MCF 10A (cell line): ENCODE data around the gene GIPC2. TPM values are rescaled to one million over a fixed set of nuclear protein-coding genes. Genes with fewer than 3 reads are reported as not detected.

Source experiments
- BruUV-seq: library from RNA; stranded (reverse); fragments of 400-500 nt; replicated peaks from 2 replicates; lab custom pipeline; 2021; lab: Mats Ljungman, UMichigan
- CTCF ChIA-PET: fragments of 300-600 bp; sonication (Branson Sonifier 250); formaldehyde crosslinking; extraction: SDS; loops from one replicate; lab custom pipeline; 2021; ENCODE audit warnings: antibody characterized with exemption, inconsistent platforms; lab: Yijun Ruan, JAX
- POLR2A ChIA-PET: fragments of 300-600, 350-650 bp; sonication (Branson Sonifier 250); formaldehyde crosslinking; extraction: SDS; loops from one replicate; lab custom pipeline; 2020; ENCODE audit warnings: antibody characterized with exemption, inconsistent platforms; lab: Yijun Ruan, JAX
- DNase-seq: peaks from one replicate; pipeline ENCODE4 v3.0.0-alpha.2; 2018; ENCODE audit not compliant: unreplicated experiment
- H3K27ac Mint-ChIP-seq: one replicate; pipeline ENCODE4 v1.8.0; 2022; ENCODE audit warnings: mild to moderate bottlenecking, low read depth, mixed read lengths; ENCODE audit not compliant: unreplicated experiment
- H3K27me3 Mint-ChIP-seq: one replicate; pipeline ENCODE4 v1.8.0; 2022; ENCODE audit warnings: mixed read lengths; ENCODE audit not compliant: insufficient read depth, unreplicated experiment
- H3K36me3 Mint-ChIP-seq: one replicate; pipeline ENCODE4 v1.8.0; 2022; ENCODE audit warnings: mild to moderate bottlenecking, moderate library complexity, mixed read lengths; ENCODE audit not compliant: insufficient read depth, unreplicated experiment
- H3K4me1 Mint-ChIP-seq: one replicate; pipeline ENCODE4 v1.8.0; 2022; ENCODE audit warnings: mixed read lengths; ENCODE audit not compliant: insufficient read depth, unreplicated experiment
- H3K4me3 Mint-ChIP-seq: one replicate; pipeline ENCODE4 v1.8.0; 2022; ENCODE audit warnings: mild to moderate bottlenecking, moderate library complexity, mixed read lengths; ENCODE audit not compliant: unreplicated experiment
- H3K9me3 Mint-ChIP-seq: one replicate; pipeline ENCODE4 v1.8.0; 2022; ENCODE audit warnings: mixed read lengths; ENCODE audit not compliant: unreplicated experiment
- intact Hi-C: fragments of 100-400 bp; cut with micrococcal nuclease; formaldehyde crosslinking; loops from 2 replicates; pipeline ENCODE4 v1.14.1; 2022
- total RNA-seq: library from RNA; stranded (reverse); gene quantifications from 2 replicates; pipeline ENCODE4 v1.2.3, GENCODE V29; 2022
- TF ChIP-seq, protein P1 (sequence below): fragments of 200-600 bp; IDR thresholded peaks from one replicate; pipeline ENCODE4 v1.8.0; 2022; ENCODE audit warnings: antibody characterized with exemption, mild to moderate bottlenecking; ENCODE audit not compliant: unreplicated experiment

The GIPC2 gene
- total RNA-seq, 1 experiment from 2014 or later: 0.07 TPM

DNA sequence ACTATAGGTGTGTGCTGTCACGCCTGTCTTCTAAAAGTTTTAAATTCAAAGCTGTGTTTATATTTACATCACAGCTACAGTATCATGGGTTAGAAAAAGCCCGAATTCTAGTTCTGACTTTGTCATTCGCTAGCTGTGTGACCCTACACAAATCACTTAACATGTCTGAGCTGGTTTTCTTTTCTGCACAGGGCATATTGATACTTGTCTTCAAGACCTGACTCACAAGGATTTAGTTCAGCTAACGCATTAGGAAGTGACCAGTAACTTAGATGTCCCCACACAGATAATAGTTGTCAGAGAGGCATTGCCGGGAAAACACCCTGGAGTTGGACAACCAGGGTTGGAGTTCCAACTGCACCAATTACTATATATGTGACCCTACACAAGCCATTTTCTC lies 25.9 kb downstream of the GIPC2 start:
- H3K4me3 Mint-ChIP-seq: no peak overlapping the region
- no peaks in the 10 kb centered on the region for H3K27me3 Mint-ChIP-seq
- ChIA-PET POLR2A (interaction anchor here (1.7 to 2.8 kb wide), 4 partner anchors 14 to 67 kb away, joined by 4 to 13 read pairs (median 10); partner anchors contain the start of gene DNAJB4), CTCF (interaction anchor here (0.5 to 1.7 kb wide), 4 partner anchors 38 to 71 kb away, joined by 3 to 6 read pairs (median 4); partner anchors contain the start of gene DNAJB4)
- H3K4me1 Mint-ChIP-seq: peaks cover 14% of the 10 kb centered on the region
- DNase-seq: no peak
- intact Hi-C loops: no loop called here
- no TSS peak for BruUV-seq
- no peaks in the 10 kb centered on the region for H3K9me3 Mint-ChIP-seq
- TF ChIP-seq, protein P1, sequence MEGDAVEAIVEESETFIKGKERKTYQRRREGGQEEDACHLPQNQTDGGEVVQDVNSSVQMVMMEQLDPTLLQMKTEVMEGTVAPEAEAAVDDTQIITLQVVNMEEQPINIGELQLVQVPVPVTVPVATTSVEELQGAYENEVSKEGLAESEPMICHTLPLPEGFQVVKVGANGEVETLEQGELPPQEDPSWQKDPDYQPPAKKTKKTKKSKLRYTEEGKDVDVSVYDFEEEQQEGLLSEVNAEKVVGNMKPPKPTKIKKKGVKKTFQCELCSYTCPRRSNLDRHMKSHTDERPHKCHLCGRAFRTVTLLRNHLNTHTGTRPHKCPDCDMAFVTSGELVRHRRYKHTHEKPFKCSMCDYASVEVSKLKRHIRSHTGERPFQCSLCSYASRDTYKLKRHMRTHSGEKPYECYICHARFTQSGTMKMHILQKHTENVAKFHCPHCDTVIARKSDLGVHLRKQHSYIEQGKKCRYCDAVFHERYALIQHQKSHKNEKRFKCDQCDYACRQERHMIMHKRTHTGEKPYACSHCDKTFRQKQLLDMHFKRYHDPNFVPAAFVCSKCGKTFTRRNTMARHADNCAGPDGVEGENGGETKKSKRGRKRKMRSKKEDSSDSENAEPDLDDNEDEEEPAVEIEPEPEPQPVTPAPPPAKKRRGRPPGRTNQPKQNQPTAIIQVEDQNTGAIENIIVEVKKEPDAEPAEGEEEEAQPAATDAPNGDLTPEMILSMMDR: no peak
- H3K27ac Mint-ChIP-seq: no peak overlapping the region
- H3K36me3 Mint-ChIP-seq: no peaks in the 10 kb centered on the region

DNA sequence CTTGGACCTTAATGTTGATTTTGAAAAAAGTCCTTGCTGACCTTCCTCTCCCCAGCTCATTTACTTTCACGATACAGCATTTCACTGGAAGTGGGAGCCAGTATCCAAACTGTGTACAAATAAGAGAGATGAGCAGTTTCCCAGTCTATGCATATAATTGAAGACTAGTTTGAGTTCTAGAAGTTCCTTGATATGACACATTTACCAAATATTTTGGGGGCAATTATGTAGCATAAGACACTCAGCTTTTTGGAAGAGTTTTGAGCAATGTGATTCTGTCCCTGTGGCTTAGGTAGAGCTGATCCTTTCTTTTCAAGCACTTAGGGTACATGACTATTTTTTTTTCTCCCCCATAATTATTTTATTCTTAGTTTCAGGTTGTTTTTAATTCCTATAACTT lies 26.4 kb downstream of the GIPC2 start:
- Mint-ChIP-seq H3K4me1 (peaks cover 14% of the 10 kb centered on the region), H3K27ac (no peak overlapping the region), H3K4me3 (no peak overlapping the region), H3K36me3 (no peaks in the 10 kb centered on the region), H3K27me3 (no peaks in the 10 kb centered on the region), H3K9me3 (no peaks in the 10 kb centered on the region)
- BruUV-seq: no TSS peak
- CTCF ChIA-PET: interaction anchor here (0.5 to 1.7 kb wide), 2 partner anchors 42 to 72 kb away, joined by 4 to 5 read pairs; no protein-coding TSS in a partner anchor
- no peak for DNase-seq
- intact Hi-C loops: no loop called here
- POLR2A ChIA-PET: interaction anchor here (1.7 to 2.8 kb wide), 4 partner anchors 15 to 68 kb away, joined by 4 to 13 read pairs (median 10); partner anchors contain the start of gene DNAJB4
- TF ChIP-seq, protein P1: no peak

DNA sequence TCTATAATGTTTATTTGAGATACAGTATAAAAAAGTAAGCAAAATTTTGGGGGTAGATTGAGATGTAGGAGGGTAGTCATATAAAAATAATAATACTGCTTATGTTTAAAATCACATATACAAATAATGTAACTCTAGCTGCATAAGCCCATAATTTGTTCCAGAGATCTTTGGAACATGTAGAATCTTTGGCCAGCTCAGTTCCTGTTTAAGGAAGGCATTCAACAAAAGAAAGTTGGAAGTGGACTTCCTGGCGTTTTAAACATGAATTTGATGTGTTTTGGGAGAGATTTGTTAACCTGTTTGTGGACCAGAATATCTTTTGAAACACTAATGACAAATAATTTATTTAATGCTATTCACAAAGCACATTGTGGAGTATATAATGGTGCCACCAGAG lies 27.7 kb downstream of the GIPC2 start:
- Mint-ChIP-seq H3K36me3 (no peaks in the 10 kb centered on the region), H3K9me3 (no peaks in the 10 kb centered on the region), H3K4me1 (peaks cover 14% of the 10 kb centered on the region), H3K27me3 (no peaks in the 10 kb centered on the region), H3K27ac (no peak overlapping the region), H3K4me3 (no peak overlapping the region)
- BruUV-seq: no TSS peak
- intact Hi-C loops: no loop called here
- ChIA-PET CTCF (interaction anchor here (1.7 kb wide), 1 partner anchor 40 kb away, joined by 5 read pairs; no protein-coding TSS in a partner anchor), POLR2A (interaction anchor here (2.1 kb wide), 1 partner anchor 68 kb away, joined by 8 read pairs; the partner anchor contains the start of gene DNAJB4)
- DNase-seq: no peak
- TF ChIP-seq, protein P1: no peak

DNA sequence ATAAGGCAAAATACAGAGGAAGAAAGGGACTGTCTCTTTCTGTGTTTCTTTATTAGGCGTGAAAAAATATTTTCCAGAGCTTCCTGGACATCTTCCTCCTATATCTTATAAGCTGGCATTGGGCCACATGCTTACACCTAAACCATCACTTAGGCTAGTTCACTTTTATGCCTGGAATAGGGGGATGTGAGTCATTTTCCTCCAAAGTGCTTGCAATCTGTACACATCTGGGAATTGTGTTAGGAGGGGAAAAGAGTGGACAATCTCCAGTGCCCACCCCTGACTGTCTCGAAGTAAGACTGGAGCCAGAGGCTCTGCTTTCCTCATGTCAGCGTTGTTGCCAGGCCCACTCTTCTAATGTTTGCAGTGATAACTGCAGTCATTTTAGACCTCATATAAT lies 29.9 kb downstream of the GIPC2 start:
- no peak overlapping the region for H3K4me3 Mint-ChIP-seq
- no peaks in the 10 kb centered on the region for H3K9me3 Mint-ChIP-seq
- no peaks in the 10 kb centered on the region for H3K36me3 Mint-ChIP-seq
- intact Hi-C loops: no loop called here
- H3K27ac Mint-ChIP-seq: no peak overlapping the region
- no peak for DNase-seq
- no TSS peak for BruUV-seq
- TF ChIP-seq, protein P1: no peak
- H3K27me3 Mint-ChIP-seq: no peaks in the 10 kb centered on the region
- ChIA-PET POLR2A (no interaction called here), CTCF (no interaction called here)
- peaks cover 12% of the 10 kb centered on the region for H3K4me1 Mint-ChIP-seq
